Neural cell (in vitro differentiated cells): Measurements from ENCODE around the gene TMPRSS3.

Source experiments
- CTCF ChIP-seq: fragments of 450-650 bp; IDR thresholded peaks from 2 replicates; pipeline ENCODE4 v1.5.1; 2014; ENCODE audit warnings: antibody characterized with exemption, mild to moderate bottlenecking, moderate library complexity; ENCODE audit not compliant: poor library complexity, severe bottlenecking
- EZH2 ChIP-seq: fragments of 200-600, 300-800 bp; shearing (Covaris generic), sonication (generic); IDR thresholded peaks from 2 replicates; pipeline ENCODE4 v1.6.1; 2014; ENCODE audit warnings: antibody characterized with exemption, low read length, borderline replicate concordance, mild to moderate bottlenecking; ENCODE audit not compliant: insufficient read depth, poor library complexity, severe bottlenecking
- TAF1 ChIP-seq: IDR thresholded peaks from 2 replicates; pipeline ENCODE4 v1.6.1; 2012; ENCODE audit warnings: low read depth

GRCh38 chr21:42440187-42440792 lies 44.4 kb upstream of the TMPRSS3 start:
- TF ChIP-seq CTCF (no peak), EZH2 (no peak), TAF1 (no peak)
